Esophagus muscularis mucosa (tissue), 4 donors: Measurements from ENCODE around the gene LRRC25. TPM values are rescaled to one million over a fixed set of nuclear protein-coding genes. Genes with fewer than 3 reads are reported as not detected.

Experiments
- DNase-seq: peaks from one replicate; pipeline ENCODE4 v3.0.0-alpha.2; 2017; ENCODE audit errors: extremely low spot score
- H3K27ac ChIP-seq, 4 donors: fragments of 200-600 bp; sonication (generic); replicated peaks in 1 of 4; 1 replicate in 3 of 4; 2 replicates in 1 of 4; pipeline ENCODE4 v1.5.1; 2016 to 2019; ENCODE audit warnings: mild to moderate bottlenecking in 1 of 4
- H3K27me3 ChIP-seq, 4 donors: fragments of 200-600 bp; sonication (generic); one replicate each; pipeline versions ENCODE4 v1.5.1 to v1.6.0; 2016 to 2019
- H3K36me3 ChIP-seq, 4 donors: fragments of 200-600 bp; sonication (generic); one replicate each; pipeline ENCODE4 v1.5.1; 2016 to 2019
- H3K4me1 ChIP-seq, 4 donors: fragments of 200-600 bp; sonication (generic); one replicate each; pipeline ENCODE4 v1.5.1; 2016 to 2019
- H3K4me3 ChIP-seq, 4 donors: fragments of 200-600 bp; sonication (generic); 1 replicate in 2 of 4; 2 replicates in 2 of 4; pipeline ENCODE4 v1.5.1; 2016 to 2019; ENCODE audit warnings: mild to moderate bottlenecking in 4 of 4, moderate library complexity in 1 of 4
- H3K9me3 ChIP-seq, 4 donors: fragments of 200-600 bp; sonication (generic); 1 replicate in 3 of 4; 2 replicates in 1 of 4; pipeline ENCODE4 v1.5.1; 2016 to 2019
- CTCF ChIP-seq, 3 experiments: fragments of 200-600 bp in 2 of 3; fragments of 450-650 bp in 1 of 3; sonication (generic) in 2 of 3; IDR thresholded peaks; one replicate each; pipeline ENCODE4 v1.5.1; 2017 to 2019; ENCODE audit warnings: antibody characterized with exemption in 3 of 3, mild to moderate bottlenecking in 2 of 3, moderate library complexity in 1 of 3
- EP300 ChIP-seq: sonication (generic); formaldehyde crosslinking; IDR thresholded peaks from one replicate; pipeline ENCODE4 v1.6.1; 2017; ENCODE audit warnings: antibody characterized with exemption
- POLR2A ChIP-seq: fragments of 450-650 bp; IDR thresholded peaks from one replicate; pipeline ENCODE4 v1.6.1; 2017; ENCODE audit warnings: antibody characterized with exemption, moderate library complexity, mild to moderate bottlenecking, low read depth
- POLR2AphosphoS5 ChIP-seq, 2 donors: sonication (generic); formaldehyde crosslinking; IDR thresholded peaks; one replicate each; pipeline ENCODE4 v1.6.1; 2017; ENCODE audit warnings: antibody characterized with exemption in 2 of 2
- WGBS: methylation state at CpG from one replicate; pipeline ENCODE4 v1.1.5; 2018; 5-methylcytosine and 5-hydroxymethylcytosine counted together
- intact Hi-C: fragments of 100-400 bp; cut with DNase I; formaldehyde crosslinking; loops from one replicate; pipeline ENCODE4 v1.15.1; 2023
- total RNA-seq, 4 donors: library from RNA; depleted of rRNA; stranded (reverse); fragments of >200 nt; gene quantifications; one replicate each; pipeline versions ENCODE4 v1.1.0 to v1.2.1, GENCODE V29; 2016

LRRC25 gene
- 10 to 100 TPM in 1 of 4 donors, 1 to 10 TPM in 3; 5.8 to 20.4 (median 7.0) TPM for total RNA-seq

GRCh38 chr19:18397242-18398202, at the start of gene LRRC25:
Gene LRRC25, minus strand, starts transcription at chr19:18397622. Its CDS starts 659 bp downstream, at chr19:18396963.
- Histone ChIP-seq H3K27ac (peak within 1 kb of the TSS in 1 of 4 donors; percentile 34), H3K9me3 (no peaks in the 10 kb centered on the region), H3K4me3 (peak within 1 kb of the TSS; percentile 24 to 52 (median 39)), H3K4me1 (peaks cover 0 to 20% (median 14%) of the 10 kb centered on the region in 4 donors), H3K36me3 (no peaks in the 10 kb centered on the region), H3K27me3 (peaks cover 0 to 36% (median 11%) of the 10 kb centered on the region in 4 donors)
- no peak for DNase-seq
- intact Hi-C loops = no loop called here
- WGBS = 24% methylated on average over 12 of the region's 33 CpGs
- TF ChIP-seq POLR2AphosphoS5 (IDR thresholded peaks at IDR 0.05) (peak; percentile 10 to 38), CTCF (IDR thresholded peaks at IDR 0.05) (no peak), EP300 (no peak), POLR2A (no peak)

GRCh38 chr19:18446811-18447359, 49.5 kb upstream of the LRRC25 start:
- intact Hi-C loops = no loop called here
- WGBS = 92% methylated on average over 9 of the region's 12 CpGs
- H3K4me1 ChIP-seq = peaks cover 11 to 29% (median 21%) of the 10 kb centered on the region in 4 donors
- H3K27me3 ChIP-seq = no peaks in the 10 kb centered on the region
- DNase-seq = no peak
- H3K36me3 ChIP-seq = peaks cover 51 to 90% (median 90%) of the 10 kb centered on the region in 4 donors
- TF ChIP-seq CTCF (IDR thresholded peaks at IDR 0.05) = no peak
- TF ChIP-seq EP300 = no peak
- H3K9me3 ChIP-seq = no peaks in the 10 kb centered on the region
- H3K4me3 ChIP-seq = no peak overlapping the region
- no peak overlapping the region for H3K27ac ChIP-seq

- H3K4me1 ChIP-seq = peaks cover 8 to 23% (median 16%) of the 10 kb centered on the region in 4 donors
- TF ChIP-seq CTCF (IDR thresholded peaks at IDR 0.05) = no peak
- no peak for TF ChIP-seq EP300
- no peak for TF ChIP-seq POLR2A
- no peak for TF ChIP-seq POLR2AphosphoS5 (IDR thresholded peaks at IDR 0.05)
- H3K27me3 ChIP-seq = no peaks in the 10 kb centered on the region
- H3K27ac ChIP-seq = no peak overlapping the region
- intact Hi-C loops = no loop called here
- peaks cover 51 to 84% (median 84%) of the 10 kb centered on the region in 4 donors for H3K36me3 ChIP-seq
- 88% methylated on average over 29 of the region's 34 CpGs for WGBS
- no peak overlapping the region for H3K4me3 ChIP-seq
- DNase-seq = no peak
- H3K9me3 ChIP-seq = no peaks in the 10 kb centered on the region
These were observed 48.9 kb upstream of the LRRC25 start for GRCh38 chr19:18446145-18446810.

GRCh38 chr19:18445262-18445948, 48.0 kb upstream of the LRRC25 start:
- Histone ChIP-seq H3K27me3 (no peaks in the 10 kb centered on the region), H3K27ac (no peak overlapping the region), H3K9me3 (no peaks in the 10 kb centered on the region), H3K4me3 (no peak overlapping the region), H3K36me3 (peaks cover 47 to 76% (median 75%) of the 10 kb centered on the region in 4 donors), H3K4me1 (peaks cover 0 to 14% (median 7%) of the 10 kb centered on the region in 4 donors)
- intact Hi-C loops = no loop called here
- no peak for DNase-seq
- TF ChIP-seq EP300 = no peak
- TF ChIP-seq CTCF (IDR thresholded peaks at IDR 0.05) = no peak
- no peak for TF ChIP-seq POLR2A
- no peak for TF ChIP-seq POLR2AphosphoS5 (IDR thresholded peaks at IDR 0.05)
- 73% methylated on average over 15 of the region's 15 CpGs for WGBS
